HG03469 (cell line): ENCODE results near the gene SEMA4B.
A peak's percentile ranks its signal among the peaks of the same experiment; 100 is the strongest.
"Not testable (repeated sequence)": the region's sequence is repeated elsewhere in the genome, so short reads cannot be mapped to it uniquely, and the experiment has no call there.

ENCODE experiments used
- ATAC-seq: cut with Tn5 transposase; IDR thresholded peaks from one replicate; pipeline ENCODE4 v1.9.1; 2021; ENCODE audit warnings: mild to moderate bottlenecking, moderate library complexity, moderate number of reproducible peaks; ENCODE audit not compliant: unreplicated experiment

Gene SEMA4B

DNA sequence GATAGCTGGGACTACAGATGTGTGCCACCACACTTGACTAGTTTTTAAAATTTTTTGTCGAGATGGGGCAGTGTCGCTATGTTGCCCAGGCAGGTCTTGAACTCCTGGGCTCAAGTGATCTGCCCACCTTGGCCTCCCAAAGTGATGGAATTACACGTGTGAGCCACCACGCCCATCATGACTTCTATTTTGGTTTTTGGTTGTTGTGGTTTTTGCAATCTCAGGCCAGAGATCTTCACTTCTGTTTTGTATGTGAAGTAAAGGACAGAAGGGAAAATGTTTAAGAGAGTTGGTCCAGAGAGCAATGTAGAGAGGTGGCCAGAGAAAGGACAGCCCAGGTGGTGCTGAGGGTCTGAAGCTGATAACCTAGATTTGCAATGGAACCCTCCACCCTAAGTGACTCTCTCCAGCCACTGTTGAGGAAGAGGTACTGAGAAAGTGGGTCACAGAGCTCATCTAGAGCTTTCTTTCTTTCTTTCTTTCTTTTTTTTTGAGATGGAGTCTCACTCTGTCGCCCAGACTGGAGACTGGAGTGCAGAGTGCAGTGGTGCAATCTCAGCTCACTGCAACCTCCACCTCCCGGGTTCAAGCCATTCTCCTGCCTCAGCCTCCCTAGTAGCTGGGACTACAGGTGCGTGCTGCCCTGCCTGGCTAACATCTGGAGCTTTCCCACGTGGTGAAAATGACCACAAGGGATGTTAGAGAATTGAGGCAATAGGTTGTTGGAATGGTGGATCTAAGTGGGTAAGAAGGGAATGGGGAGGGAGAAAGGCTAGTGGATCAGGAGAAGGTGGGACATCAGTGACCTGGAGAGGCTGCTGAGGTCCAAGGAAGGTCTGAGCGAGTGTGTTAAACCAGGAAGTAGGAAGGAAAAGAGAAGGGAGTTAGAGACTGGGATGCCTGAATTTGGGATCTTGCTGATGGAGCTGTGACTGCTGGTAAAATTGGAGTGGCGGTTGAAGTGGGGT lies 22.4 kb upstream of the SEMA4B start:
- no peak for ATAC-seq

DNA sequence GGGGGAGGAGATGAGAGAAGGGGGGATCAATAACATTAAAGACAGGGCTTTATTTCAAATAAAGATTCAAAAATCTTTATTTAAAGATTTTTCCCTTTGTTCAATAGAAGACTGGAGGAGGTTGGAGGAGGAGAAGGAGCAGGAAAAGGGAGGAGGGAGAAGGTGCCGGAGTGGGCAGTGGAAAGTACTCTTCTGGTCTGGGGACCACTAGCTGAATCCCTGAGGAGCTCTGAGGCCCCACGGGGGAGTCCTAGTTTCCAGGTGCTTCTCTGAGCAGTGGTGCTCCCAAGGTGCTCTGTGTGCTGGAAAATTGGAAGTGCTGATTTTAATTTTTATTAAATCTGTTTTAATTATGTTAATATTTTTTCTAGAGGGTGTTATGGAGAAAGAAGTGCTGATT lies 19.4 kb upstream of the SEMA4B start:
- ATAC-seq: no peak

DNA sequence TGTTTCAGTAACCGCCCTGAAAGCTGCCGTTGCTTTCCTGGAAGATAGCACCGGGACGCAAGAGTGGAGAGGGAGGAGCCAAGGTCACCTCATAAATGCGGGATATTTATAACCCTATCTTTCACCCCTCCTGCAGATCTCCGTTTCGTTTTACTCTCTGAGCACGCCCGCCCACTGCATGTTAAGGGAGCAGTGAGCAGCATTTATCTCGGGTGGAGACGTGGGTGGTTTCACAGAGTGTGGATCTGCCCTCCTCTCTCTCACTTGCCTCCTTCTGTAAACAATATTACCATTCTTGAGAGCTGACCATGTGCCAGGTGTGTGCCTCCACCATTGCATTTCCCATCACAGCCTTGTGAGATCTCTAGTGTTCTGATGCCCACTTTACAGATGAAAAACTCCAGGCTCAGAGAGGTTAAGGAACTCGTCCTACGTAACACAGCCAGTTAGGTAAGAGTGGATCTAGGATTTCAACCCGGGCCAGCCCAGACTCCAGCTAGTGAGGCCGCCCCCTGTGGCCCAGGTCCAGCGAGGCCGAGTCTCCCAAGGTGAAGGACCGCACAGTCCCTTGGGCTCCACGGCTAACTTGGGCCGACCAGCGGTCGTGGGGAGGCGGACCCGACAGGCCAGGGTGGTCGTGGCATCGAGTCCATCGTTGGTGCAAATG lies 16.9 kb upstream of the SEMA4B start:
- peak; percentile 45 for ATAC-seq

DNA sequence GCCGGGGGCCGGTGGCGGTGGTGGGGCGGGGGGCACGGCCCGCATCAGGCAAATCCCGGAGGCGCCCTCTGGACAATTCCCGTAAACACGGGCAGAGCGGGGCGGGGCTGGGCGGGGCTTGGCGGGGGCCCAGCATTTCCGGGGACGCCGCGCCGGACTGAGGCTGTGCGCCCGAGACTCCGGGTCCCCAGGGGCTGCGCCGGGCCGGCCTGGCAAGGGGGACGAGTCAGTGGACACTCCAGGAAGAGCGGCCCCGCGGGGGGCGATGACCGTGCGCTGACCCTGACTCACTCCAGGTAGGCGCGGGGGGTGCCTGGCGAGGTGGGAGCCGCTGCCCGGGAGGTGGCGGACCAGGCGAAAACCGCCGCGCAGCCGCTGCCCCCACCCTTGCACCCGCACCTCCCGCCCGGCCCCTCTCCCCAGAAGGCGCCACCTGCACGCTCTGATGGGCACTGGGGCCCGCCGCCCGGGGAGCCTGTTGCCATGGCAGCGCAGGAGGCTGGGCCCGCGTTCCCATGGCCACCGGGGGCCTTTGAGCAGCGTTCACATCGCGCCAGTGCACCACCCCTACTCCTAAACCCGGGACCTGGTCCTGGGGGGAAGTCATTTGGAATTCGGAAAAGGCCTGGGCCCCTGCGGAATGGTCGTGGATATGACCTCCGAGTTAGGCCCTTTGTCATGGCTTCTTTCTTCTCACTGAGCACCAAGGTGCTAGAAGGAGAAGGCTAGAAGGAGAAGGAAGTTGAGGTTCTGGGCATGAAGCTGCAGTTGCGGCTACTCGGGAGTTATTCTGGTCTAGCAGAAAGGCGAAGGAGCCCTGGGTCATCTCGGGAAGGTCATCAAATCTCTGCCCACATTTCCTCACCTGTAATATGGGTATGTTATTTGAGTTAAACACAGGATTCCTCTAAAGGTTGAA lies 16.1 kb upstream of the SEMA4B start:
- no peak for ATAC-seq

DNA sequence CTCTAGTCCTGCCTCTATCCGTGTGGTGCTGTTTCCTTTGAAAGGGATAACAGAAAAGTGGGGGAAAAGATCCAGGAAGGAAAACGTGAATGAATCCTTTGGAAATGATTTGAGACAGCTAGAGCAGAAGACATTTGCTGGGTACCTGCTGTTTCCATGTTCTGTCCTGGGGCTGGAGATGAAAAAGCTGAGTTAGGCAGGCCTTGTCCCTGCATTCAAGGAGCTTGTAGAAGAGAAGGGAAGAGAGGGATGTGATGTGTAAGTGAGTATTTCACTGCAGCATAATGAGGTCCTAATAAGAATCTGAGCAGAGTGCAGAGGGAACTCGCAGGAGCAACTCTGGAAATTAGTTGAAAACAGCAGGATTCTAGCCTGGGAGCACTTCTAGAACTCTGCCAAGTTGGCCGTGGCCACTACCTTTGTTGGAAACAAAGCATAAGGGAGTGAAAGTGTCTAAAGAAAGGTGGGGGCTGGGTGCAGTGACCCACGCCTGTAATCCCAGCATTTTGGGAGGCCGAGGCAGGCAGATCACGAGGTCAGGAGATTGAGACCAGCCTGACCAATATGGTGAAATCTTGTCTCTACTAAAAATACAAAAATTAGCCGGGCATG lies 13.8 kb upstream of the SEMA4B start:
- ATAC-seq: no peak

DNA sequence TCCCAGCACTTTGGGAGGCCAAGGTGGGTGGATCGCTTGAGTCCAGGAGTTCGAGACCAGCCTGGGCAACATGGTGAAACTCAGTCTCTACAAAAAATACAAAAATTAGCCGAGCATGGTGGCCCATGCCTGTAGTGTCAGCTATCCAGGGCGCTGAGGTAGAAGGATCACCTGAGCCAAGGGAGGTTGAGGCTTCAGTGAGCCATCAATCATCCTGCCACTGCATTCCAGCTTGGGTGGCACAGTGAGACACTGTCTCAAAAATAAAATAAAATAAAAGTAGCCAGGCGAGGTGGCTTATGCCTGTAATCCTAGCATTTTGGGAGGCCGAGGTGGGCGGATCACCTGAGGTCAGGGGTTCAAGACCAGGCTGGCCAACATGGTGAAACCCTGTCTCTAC lies 13.1 kb upstream of the SEMA4B start:
- not testable (repeated sequence) for ATAC-seq

DNA sequence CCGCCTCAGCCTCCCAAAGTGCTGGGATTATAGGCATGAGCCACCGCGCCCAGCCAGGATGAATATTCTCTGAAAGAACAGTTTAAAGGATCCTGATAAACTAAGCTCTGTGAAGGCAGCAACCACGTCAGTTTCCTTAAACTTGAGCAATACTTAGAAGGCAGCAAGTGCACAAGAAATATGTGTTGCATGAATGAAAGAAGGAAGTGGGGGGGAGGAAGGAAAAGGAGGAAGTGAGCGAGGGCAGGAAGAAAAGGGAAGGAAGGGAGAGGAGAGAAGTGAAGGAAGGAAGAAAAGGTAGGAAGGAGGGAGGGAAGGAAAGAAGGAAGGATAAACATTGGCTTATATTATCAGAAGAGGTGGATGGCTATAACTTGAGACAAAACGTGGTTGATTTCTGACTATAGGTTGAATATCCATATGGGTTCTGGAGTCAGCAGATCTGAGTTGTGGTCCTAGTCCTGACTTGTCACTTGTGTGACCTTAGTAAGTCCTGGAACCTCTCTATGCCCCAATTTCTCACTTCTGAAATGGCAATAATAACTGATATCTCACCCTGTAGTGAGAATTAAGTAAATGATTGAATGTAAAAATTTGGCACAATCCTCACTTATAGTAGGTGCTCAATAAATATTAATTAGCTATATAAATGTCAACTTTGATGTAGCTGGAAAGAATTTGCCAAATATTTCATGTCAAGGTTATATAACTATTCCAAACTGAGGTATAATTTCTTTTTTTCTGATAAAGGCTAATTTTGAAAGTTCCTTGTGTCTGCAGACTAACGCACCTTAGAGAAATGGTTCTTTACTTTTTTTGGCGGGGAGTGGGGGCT lies 12.0 kb upstream of the SEMA4B start:
- no peak for ATAC-seq

DNA sequence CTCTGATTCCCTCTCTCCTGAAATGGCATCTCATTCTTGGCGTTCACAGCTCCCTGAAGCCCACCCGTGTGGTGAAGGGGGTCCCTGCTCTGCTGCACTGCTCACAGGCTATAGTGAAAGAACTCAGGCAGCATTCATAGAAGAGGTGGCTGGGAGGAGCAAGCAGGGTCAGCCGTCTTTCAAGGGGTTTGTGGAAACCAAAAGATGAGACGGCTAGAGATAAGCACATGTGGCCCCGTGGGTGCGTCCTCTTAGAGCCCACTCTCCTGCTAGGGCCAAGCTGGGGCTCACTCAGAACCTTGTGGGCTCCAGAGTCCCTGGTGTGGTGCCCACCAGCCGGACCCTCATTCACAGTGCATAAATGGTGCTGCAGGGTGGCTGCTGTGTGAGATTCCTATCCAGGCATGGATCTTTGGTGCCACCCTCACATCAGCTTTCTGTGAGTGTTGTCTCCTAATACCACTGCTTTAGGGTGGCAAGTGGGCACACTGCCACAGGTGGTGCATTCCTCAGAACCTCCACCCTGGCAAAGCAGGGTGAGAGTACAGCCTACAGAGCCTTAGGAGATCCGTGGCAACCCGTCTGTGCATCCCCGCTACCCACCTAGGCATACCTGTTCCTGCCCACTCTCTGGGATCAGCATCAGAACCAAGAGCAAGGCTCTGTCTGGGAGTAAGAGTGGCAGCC lies 11.2 kb upstream of the SEMA4B start:
- ATAC-seq: no peak

DNA sequence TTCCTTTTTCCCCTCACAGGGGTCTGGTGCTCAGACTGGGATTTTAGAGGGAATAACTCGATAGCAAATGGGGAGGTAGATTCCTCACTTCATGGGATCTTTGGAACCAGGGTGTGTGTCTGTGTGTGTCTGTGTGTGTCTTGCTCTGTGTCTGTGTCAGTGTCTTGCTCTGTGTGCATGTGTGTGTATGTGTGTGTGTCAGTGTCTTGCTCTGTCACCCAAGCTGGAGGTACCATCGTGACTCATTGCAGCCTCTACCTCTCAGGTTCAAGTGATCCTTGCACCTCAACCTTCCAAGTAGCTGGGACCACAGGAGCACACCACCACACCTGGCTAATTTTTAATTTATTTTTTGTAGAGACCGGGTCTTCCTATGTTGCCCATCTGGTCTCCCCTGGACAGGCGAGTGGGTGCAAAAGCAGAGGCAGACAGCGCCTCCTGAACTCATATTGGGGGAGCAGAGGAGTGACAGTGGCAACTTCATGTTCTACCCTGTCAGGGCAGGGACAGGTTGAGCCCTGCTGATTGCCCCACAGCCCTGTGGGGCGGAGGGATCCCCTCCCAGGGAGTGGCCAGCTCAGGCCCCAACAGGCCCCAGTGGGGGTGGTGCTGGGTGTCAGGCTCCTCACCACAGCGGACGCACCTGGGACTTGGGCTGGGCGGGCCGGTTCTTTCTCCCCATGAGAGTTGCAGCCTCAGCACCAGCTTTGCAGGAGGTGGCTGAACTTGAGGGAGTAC lies 10.4 kb upstream of the SEMA4B start:
- no peak for ATAC-seq

DNA sequence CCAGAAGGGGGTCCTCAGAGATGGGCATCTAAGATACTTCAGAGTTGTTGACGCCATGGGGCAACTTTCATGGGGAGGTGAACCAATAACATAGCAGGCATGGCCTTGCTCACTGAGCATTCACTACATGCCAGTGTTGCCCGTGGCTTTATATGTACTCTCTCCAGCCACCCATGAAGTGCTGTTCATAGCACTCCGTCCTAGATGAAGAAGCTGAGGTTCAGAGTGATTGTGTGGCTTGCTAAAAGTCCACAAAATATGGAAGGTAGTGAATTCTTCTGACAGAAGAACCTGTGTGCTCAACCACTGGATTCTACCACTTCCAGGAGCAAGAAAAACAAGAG lies 9.8 kb upstream of the SEMA4B start:
- no peak for ATAC-seq

DNA sequence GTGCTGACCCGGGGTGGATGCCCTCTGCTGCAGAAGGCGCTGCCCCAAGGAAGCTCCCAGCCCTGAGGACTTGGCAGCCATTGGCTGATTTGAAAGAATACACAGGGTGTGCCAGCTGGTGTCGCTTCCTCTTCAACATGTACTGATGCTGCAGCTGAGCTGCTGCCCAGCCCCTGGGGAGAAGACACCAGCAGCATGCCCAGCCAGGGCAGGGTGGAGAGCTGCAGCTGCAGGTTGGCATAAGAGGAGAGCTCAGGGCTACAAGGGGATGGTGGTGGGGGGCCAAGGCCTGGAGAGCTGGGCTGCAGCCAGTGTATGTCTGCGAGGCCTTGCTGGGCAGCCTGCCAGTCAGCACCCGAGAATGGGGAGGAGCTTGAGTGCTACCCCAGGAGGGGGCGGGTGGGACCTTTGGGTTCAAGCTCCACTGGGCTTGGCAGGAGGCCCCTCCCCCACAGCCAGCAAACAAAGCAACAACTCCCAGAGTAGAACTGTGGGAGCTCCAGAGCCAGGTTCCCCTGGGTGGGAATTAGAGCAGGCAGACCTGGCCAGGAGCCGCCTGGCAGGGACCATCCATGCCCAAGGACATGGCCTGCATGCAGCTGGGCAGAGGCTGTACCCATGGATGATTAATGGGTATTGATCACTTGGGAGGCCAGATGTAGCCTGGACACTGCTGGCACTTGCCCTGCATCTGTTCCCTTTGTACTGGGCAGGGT lies 9.2 kb upstream of the SEMA4B start:
- peak; percentile 62 for ATAC-seq

DNA sequence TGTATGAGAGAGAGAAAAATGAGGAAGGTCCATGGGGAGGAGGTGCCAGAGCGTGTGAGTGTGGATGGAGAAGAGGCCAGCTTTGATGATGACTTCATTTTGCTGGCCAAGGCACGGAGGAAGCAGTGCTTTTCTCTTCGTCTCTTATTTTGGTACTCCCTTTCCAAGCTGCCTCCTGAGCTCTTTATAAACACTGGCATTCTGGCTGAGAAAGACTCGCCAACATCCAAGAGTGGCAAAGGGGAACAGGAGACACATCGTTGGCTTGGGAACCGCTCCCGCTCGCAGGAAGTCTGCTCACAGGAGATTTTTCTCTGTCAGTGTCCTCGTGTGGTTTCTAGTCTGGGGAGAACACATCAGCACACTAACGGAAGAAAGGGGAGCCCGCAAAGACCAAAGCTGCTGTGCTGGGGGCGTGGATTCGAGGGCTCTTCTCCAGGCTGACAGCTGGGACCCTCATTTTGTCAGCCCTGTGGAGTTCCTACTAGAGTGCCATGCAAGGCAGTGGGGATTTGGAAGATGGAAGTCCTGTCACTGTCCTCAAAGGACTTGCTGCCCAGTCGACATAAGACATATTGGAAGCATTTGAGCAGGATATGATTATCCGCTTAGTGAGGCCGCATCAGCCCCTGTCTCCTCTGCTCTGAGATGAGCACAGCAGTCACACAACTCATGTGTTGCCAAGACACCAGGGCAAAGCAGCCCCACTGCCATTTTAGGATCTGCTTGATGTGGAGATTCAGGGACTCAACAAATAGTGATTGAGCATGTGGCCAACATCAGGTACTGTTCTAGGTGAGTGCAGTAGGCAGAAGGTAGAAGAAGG lies 8.0 kb upstream of the SEMA4B start:
- ATAC-seq: no peak

DNA sequence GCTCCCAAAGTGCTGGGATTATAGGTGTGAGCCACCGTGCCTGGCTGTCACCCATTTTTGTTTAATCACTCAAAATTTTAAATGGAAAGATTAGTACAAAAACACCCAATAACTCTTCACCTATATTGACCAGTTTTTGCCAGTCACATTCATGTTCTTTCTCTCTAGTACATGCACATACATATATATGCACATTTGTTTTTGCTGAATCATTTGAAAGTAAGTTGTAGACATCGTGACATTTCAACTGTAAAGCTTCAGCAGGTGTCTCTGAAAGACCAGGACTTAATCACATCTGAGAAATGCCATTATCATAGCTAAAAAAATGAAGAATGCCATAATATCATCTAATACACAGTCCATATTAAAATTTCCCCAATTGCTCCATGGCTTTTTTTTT lies 6.5 kb upstream of the SEMA4B start:
- no peak for ATAC-seq

DNA sequence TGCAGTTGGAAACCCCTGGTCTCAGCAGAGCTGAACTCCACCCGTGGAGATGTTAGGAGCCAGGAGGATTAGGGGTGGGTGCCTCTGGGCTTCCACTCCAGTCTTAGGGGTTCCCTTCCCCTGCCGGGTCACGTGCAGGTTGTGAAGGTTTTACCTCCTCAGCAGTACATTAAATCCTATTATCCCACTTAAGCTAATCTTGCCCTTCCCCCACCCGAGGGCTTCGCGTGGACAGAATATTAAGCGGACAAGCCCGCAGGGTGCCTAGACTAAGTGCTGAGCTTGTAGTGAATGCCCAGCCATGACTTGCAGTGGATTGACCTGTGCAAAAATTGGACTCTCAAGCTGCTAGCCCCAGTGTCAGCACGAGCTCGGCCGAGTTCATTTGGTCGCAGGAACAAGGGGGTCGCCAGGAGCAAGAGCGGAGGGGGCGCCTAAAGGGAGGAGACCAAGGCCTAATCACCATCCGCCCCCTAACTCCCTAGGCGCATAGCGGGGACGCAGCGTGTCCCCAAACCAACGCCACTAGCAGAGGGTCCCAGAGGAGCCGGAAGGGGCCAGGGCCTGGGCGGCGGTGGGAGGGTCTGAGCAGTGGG lies 498 bp upstream of the SEMA4B start:
- ATAC-seq: no peak

DNA sequence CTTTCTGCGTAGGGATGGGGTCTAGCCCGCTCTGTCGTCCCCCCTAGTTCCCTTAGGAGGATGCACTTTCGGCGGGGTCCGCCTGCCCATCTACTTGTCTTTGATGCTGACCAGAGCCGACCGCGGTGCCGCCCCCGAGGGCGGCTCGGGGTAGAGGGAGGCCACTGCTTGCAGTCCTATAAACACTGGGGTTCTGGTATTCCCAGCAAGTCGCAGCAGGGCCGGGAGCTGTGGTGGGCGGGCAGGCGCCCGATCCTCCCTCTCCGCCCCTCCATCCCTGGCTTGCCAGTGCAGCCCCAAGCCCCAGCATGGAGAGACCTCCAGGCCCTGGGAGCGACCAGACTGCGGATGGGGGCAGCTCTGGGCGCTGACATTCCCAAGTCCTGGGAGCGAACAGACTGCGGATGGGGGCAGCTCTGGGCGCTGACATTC lies 830 bp downstream of the SEMA4B start:
- no peak for ATAC-seq

DNA sequence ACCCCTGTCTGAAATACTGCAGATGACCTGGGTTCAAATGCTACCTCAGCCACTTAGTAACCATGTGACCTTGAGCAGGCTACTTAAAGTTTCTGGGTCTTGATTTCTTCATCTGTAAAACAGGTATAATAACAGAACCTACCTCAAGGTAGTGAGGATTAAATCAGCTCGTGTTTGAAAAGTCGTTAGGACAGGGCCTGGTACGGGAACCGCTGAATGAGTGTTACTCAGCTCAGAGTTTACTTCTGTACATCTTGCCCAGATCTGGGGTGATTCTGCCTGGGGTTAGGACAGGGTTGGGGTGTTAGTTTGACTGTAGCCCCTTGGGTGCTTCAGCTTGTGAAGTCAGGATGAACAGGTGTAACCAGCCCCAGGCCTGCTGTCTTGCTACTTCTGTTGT lies 1.8 kb downstream of the SEMA4B start:
- ATAC-seq: no peak

DNA sequence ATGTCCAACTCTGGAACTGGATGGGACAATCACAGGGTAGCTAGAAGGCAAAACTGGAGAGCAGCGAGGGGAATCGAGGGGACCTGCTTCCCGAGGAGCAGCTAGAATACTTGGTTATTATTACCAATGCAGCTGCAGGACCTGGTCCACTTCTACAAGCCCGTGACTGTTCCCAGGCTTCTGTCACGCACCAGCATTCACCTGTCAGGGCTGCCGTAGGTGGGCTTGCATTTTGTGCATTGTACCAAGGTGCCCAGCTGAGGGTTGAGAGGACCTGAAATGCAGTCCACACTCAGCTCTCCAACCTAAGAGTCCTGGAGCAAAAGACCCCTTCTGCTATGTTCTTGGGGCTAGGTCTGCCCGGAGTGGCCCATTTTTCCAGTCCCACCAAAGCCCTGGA lies 2.3 kb downstream of the SEMA4B start:
- ATAC-seq: no peak
